PC-9 (cell line): Measurements from ENCODE around the gene PWWP2A.

Experiments
- EZH2 ChIP-seq: fragments of 200-600 bp; sonication (generic); IDR thresholded peaks from 2 replicates; pipeline ENCODE4 v1.8.0; 2017; ENCODE audit warnings: antibody characterized with exemption, low read depth
- TF ChIP-seq, protein P1 (sequence below): fragments of 200-600 bp; sonication (generic); conservative IDR thresholded peaks from 2 replicates; pipeline ENCODE4 v1.6.1; 2017; ENCODE audit warnings: mixed run types, antibody characterized with exemption, mild to moderate bottlenecking, moderate library complexity

DNA sequence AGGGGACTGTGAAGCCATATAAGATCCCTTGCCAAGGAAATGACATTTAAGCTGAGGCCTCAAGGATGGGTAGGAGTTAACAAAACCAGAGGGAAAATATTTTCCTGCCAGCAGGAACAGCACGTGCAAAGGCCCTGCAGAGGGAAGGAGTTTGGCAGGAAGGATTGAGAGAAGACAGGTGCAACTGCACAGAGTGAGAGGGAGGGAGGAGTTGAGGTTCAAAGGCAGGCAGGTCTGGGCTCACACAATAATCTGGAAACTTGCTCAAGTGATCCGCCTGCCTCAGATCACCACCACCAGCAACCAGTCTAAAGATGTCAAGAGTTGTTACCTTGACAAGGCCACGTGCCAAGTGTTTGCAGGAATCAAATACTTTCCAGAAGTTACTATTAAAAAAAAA lies 31.1 kb upstream of the PWWP2A start:
- TF ChIP-seq, protein P1, sequence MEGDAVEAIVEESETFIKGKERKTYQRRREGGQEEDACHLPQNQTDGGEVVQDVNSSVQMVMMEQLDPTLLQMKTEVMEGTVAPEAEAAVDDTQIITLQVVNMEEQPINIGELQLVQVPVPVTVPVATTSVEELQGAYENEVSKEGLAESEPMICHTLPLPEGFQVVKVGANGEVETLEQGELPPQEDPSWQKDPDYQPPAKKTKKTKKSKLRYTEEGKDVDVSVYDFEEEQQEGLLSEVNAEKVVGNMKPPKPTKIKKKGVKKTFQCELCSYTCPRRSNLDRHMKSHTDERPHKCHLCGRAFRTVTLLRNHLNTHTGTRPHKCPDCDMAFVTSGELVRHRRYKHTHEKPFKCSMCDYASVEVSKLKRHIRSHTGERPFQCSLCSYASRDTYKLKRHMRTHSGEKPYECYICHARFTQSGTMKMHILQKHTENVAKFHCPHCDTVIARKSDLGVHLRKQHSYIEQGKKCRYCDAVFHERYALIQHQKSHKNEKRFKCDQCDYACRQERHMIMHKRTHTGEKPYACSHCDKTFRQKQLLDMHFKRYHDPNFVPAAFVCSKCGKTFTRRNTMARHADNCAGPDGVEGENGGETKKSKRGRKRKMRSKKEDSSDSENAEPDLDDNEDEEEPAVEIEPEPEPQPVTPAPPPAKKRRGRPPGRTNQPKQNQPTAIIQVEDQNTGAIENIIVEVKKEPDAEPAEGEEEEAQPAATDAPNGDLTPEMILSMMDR = no peak
- TF ChIP-seq EZH2 = no peak
